Measurements from ENCODE around the gene CLIP2. TPM values are rescaled to one million over a fixed set of nuclear protein-coding genes. Genes with fewer than 3 reads are reported as not detected.
"Not testable (repeated sequence)": the region's sequence is repeated elsewhere in the genome, so short reads cannot be mapped to it uniquely, and the experiment has no call there.

CLIP2 gene
- total RNA-seq, 4 donors from 2014 or later: 5.6 to 20.8 (median 10.2) TPM

DNA sequence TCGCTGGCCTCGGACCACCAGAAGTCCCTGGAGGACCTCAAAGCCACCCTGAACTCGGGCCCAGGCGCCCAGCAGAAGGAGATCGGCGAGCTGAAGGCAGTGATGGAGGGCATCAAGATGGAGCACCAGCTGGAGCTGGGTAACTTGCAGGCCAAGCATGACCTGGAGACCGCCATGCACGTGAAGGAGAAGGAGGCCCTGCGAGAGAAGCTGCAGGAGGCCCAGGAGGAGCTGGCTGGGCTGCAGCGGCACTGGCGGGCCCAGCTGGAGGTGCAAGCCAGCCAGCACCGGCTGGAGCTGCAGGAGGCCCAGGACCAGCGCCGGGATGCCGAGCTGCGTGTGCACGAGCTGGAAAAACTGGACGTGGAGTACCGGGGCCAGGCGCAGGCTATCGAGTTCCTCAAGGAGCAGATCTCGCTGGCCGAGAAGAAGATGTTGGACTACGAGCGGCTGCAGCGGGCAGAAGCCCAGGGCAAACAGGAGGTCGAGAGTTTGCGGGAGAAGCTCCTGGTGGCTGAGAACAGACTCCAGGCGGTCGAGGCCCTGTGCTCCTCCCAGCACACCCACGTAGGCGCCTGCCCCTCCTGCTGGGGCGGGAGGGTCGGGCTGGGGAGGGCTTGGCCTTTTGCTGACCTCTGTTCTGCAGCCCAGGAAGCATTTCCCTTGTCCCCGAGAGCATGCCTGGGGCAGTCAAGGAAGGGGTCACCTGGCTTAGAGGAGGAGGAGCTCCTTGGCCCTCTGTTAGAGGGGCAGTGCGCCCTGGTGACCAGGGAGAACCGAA lies 87.2 kb downstream of the CLIP2 start:
- peaks cover 0 to 22% (median 5%) of the 10 kb centered on the region in 3 donors for H3K36me3 ChIP-seq
- no peak overlapping the region for H3K4me3 ChIP-seq

DNA sequence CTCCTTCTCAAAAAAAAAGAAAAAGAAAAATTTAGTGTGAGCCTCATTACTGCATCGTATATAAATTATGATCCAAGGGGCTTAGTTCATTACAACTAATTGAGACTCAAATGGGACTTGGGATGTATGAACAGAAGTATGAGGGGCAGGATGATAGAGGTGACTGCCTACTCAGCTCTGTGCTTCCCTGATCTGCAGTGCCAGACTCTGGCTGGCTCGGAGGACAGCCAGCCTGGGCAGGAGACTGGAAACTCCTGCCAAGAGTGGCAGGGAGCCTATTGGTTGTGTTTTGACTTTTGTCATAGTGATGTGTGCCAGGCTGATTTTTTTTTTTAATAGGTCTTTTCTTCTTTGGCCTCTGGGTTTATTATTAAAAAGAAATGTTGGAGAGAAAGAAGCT lies 90.7 kb downstream of the CLIP2 start:
- WGBS, 2 donors: 29 to 49% methylated on average over 2 of the region's 2 CpGs
- no peak for DNase-seq
- intact Hi-C loops (cut with DNase I): no loop called here
- no peaks in the 10 kb centered on the region for H3K27me3 ChIP-seq
- H3K4me3 ChIP-seq: no peak overlapping the region
- no peak for TF ChIP-seq POLR2A (IDR thresholded peaks at IDR 0.05)
- TF ChIP-seq, protein P1, sequence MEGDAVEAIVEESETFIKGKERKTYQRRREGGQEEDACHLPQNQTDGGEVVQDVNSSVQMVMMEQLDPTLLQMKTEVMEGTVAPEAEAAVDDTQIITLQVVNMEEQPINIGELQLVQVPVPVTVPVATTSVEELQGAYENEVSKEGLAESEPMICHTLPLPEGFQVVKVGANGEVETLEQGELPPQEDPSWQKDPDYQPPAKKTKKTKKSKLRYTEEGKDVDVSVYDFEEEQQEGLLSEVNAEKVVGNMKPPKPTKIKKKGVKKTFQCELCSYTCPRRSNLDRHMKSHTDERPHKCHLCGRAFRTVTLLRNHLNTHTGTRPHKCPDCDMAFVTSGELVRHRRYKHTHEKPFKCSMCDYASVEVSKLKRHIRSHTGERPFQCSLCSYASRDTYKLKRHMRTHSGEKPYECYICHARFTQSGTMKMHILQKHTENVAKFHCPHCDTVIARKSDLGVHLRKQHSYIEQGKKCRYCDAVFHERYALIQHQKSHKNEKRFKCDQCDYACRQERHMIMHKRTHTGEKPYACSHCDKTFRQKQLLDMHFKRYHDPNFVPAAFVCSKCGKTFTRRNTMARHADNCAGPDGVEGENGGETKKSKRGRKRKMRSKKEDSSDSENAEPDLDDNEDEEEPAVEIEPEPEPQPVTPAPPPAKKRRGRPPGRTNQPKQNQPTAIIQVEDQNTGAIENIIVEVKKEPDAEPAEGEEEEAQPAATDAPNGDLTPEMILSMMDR (IDR thresholded peaks at IDR 0.05): no peak
- peaks cover 0 to 4% (median 0%) of the 10 kb centered on the region in 3 donors for H3K4me1 ChIP-seq
- H3K27ac ChIP-seq: no peak overlapping the region
- H3K9me3 ChIP-seq: no peaks in the 10 kb centered on the region
- peaks cover 0 to 22% (median 5%) of the 10 kb centered on the region in 3 donors for H3K36me3 ChIP-seq

More for the DNA sequence above, 87.2 kb downstream of the CLIP2 start:
- WGBS, 2 donors: 85 to 89% methylated on average over 14 to 29 of the region's 37 CpGs
- intact Hi-C loops (cut with DNase I): no loop called here
- no peak overlapping the region for H3K27ac ChIP-seq
- peaks cover 0 to 20% (median 0%) of the 10 kb centered on the region in 3 donors for H3K4me1 ChIP-seq
- H3K27me3 ChIP-seq: no peaks in the 10 kb centered on the region
- DNase-seq: no peak
- TF ChIP-seq, protein P1 (IDR thresholded peaks at IDR 0.05): no peak
- no peak for TF ChIP-seq POLR2A (IDR thresholded peaks at IDR 0.05)
- no peaks in the 10 kb centered on the region for H3K9me3 ChIP-seq

DNA sequence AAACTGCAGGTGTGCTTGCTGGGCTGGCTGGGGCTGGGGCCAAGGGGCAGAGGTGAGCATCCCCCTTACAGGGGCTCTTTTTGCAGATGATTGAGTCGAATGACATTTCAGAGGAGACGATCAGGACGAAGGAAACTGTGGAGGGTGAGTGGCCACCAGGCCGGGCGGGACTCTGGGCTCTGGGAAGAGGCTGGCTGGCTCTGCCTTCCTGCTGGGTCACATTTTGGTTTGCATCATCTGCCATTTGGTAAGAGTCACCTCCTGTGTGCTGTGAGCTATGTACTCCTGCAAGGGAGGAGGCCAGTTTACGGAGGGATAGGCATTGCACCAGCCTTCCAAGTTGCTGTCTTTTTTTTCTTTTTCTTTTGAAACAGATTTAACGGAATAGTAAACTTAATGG lies 91.5 kb downstream of the CLIP2 start:
- Histone ChIP-seq H3K36me3 (peaks cover 0 to 20% (median 5%) of the 10 kb centered on the region in 3 donors), H3K27me3 (no peaks in the 10 kb centered on the region), H3K4me1 (peaks cover 0 to 4% (median 0%) of the 10 kb centered on the region in 3 donors), H3K4me3 (no peak overlapping the region), H3K9me3 (no peaks in the 10 kb centered on the region), H3K27ac (no peak overlapping the region)
- 83 to 87% methylated on average over 5 to 7 of the region's 7 CpGs for whole genome bisulfite sequencing, 2 donors
- TF ChIP-seq, protein P1 (IDR thresholded peaks at IDR 0.05): no peak
- TF ChIP-seq POLR2A (IDR thresholded peaks at IDR 0.05): no peak
- intact Hi-C loops (cut with DNase I): no loop called here
- no peak for DNase-seq

DNA sequence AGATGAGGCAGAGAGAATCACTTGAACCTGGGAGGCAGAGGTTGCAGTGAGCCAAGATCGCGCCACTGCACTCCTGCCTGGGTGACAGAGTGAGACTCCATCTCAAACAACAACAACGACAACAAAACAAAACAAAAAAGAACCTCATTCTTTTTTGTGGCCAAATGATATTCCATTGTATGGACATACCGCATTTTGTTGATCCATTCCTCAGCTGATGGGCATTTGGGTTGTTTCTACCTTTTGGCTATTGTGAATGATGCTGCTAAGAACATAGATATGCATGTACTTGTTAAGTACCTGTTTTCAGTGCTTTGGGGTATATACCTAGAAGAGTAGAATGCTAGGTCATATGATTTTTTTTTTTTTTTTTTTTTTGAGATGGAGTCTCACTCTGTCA lies 94.9 kb downstream of the CLIP2 start:
- H3K27ac ChIP-seq; intact Hi-C loops (cut with DNase I): not testable (repeated sequence)
- WGBS, 2 donors: 68 to 81% methylated on average over 4 of the region's 4 CpGs

DNA sequence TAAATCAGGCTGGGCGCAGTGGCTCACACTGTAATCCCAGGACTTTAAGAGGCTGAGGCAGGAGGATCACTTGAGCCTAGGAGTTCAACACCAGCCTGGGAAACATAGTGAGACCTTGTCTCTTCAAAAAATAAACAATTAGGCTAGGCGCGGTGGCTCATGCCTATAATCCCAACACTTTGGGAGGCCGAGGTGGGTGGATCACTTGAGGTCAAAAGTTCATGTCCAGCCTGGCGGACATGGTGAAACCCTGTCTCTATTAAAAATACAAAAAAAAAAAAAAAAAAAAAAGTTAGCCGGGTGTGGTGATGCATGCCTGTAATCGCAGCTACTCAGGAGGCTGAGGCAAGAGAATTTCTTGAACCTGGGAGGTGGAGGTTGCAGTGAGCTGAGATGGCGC lies 95.6 kb downstream of the CLIP2 start:
- WGBS, 2 donors: 67 to 81% methylated on average over 8 of the region's 8 CpGs
- DNase-seq; H3K9me3 ChIP-seq; H3K4me3 ChIP-seq; H3K27ac ChIP-seq; intact Hi-C loops (cut with DNase I); H3K27me3 ChIP-seq; H3K4me1 ChIP-seq: not testable (repeated sequence)
- H3K36me3 ChIP-seq: peaks cover 0 to 34% (median 5%) of the 10 kb centered on the region in 3 donors

More for the DNA sequence above, 94.9 kb downstream of the CLIP2 start:
- DNase-seq, H3K4me1 ChIP-seq, H3K27me3 ChIP-seq, H3K9me3 ChIP-seq, H3K4me3 ChIP-seq: not testable (repeated sequence)
- H3K36me3 ChIP-seq: peaks cover 0 to 28% (median 5%) of the 10 kb centered on the region in 3 donors

DNA sequence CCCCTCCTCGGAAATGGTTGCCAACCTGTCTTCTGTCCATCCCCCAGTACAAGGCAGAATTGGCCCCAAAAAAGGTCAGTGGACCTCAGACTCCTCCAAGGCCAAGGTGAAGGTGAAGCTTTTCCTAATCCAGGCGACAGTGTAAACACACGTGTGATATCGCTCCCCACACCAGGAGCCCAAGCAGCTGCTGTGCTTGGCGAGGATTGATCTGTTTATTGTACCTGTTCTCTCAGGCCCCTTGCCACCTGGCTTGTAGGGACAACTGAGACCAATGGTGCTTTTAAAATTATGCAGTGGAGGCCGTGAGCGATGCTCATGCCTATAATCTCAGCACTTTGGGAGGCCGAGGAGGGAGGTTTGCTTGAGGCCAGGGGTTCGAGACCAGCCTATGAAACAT lies 98.4 kb downstream of the CLIP2 start:
- 89 to 93% methylated on average over 4 to 9 of the region's 9 CpGs for WGBS, 2 donors
- TF ChIP-seq, protein P1 (IDR thresholded peaks at IDR 0.05): no peak
- no peak for TF ChIP-seq POLR2A (IDR thresholded peaks at IDR 0.05)
- no peaks in the 10 kb centered on the region for H3K27me3 ChIP-seq
- H3K4me1 ChIP-seq: no peaks in the 10 kb centered on the region
- peaks cover 0 to 57% (median 5%) of the 10 kb centered on the region in 3 donors for H3K36me3 ChIP-seq
- DNase-seq: no peak
- H3K27ac ChIP-seq: no peak overlapping the region
- intact Hi-C loops (cut with DNase I): no loop called here
- no peak overlapping the region for H3K4me3 ChIP-seq
- no peaks in the 10 kb centered on the region for H3K9me3 ChIP-seq

Measured in esophagus squamous epithelium (tissue), 5 donors.